ENCODE measurements around the gene MED31. TPM values are rescaled to one million over a fixed set of nuclear protein-coding genes. Genes with fewer than 3 reads are reported as not detected.
"Not testable (repeated sequence)": the region's sequence is repeated elsewhere in the genome, so short reads cannot be mapped to it uniquely, and the experiment has no call there.

Gene MED31
- total RNA-seq, 5 donors from 2014 or later (not counting 1 experiment from before 2014, with no cell fraction given), result 18.9 to 26.3 (median 22.1) TPM

- WGBS (ENCODE audit: insufficient coverage), result 83% methylated on average over 2 of the region's 2 CpGs
- POLR2A ChIA-PET, result interaction anchor here in 1 of 2 donors (0.6 kb wide), 1 partner anchor 1223 kb away, joined by 5 read pairs; no protein-coding TSS in a partner anchor
- ATAC-seq (replicated peaks in 1 of 4), result no peak
- no peaks in the 10 kb centered on the region for H3K36me3 Mint-ChIP-seq
- DNase-seq, result no peak
- Histone ChIP-seq H3K9me3 (no peaks in the 10 kb centered on the region), H3K4me1 (ENCODE audit: control insufficient read depth in 1 of 2, extremely low read depth in 1 of 2, insufficient read depth in 2 of 2, low read length in 2 of 2) (no peaks in the 10 kb centered on the region), H3K36me3 (ENCODE audit: control insufficient read depth in 2 of 2, extremely low read depth in 1 of 2, insufficient read depth in 1 of 2, low read length in 1 of 2) (no peaks in the 10 kb centered on the region), H3K27ac (ENCODE audit: low read length) (no peak overlapping the region), H3K4me3 (ENCODE audit: control insufficient read depth in 1 of 2, extremely low read depth in 1 of 2, low read length in 1 of 2) (no peak overlapping the region), H3K27me3 (replicated peaks in 1 of 2; ENCODE audit: control insufficient read depth in 2 of 2, extremely low read depth in 1 of 2, insufficient read depth in 2 of 2, low read length in 1 of 2) (peaks cover 0 to 32% of the 10 kb centered on the region in 2 experiments)
- H3K4me1 Mint-ChIP-seq, result no peaks in the 10 kb centered on the region
- H3K4me3 Mint-ChIP-seq, result no peak overlapping the region
- peaks cover 24 to 47% of the 10 kb centered on the region in 2 donors for H3K27me3 Mint-ChIP-seq
- CTCF ChIA-PET, result no interaction called here
- no peaks in the 10 kb centered on the region for H3K9me3 Mint-ChIP-seq
- H3K27ac Mint-ChIP-seq, result no peak overlapping the region
These were observed 43.6 kb upstream of the MED31 start for GRCh38 chr17:6695051-6695450.

GRCh38 chr17:6691958-6692357 is 40.6 kb upstream of the MED31 start:
- H3K36me3 ChIP-seq (ENCODE audit: control insufficient read depth in 2 of 2, extremely low read depth in 1 of 2, insufficient read depth in 1 of 2, low read length in 1 of 2); H3K27ac Mint-ChIP-seq; POLR2A ChIA-PET; H3K4me3 ChIP-seq (ENCODE audit: control insufficient read depth in 1 of 2, extremely low read depth in 1 of 2, low read length in 1 of 2); H3K9me3 Mint-ChIP-seq; H3K36me3 Mint-ChIP-seq; H3K4me1 Mint-ChIP-seq; ATAC-seq (replicated peaks in 1 of 4); H3K4me1 ChIP-seq (ENCODE audit: control insufficient read depth in 1 of 2, extremely low read depth in 1 of 2, insufficient read depth in 2 of 2, low read length in 2 of 2); DNase-seq; H3K27ac ChIP-seq (ENCODE audit: low read length); H3K4me3 Mint-ChIP-seq; H3K9me3 ChIP-seq; CTCF ChIA-PET: not testable (repeated sequence)
- peaks cover 0 to 28% of the 10 kb centered on the region in 2 experiments for H3K27me3 ChIP-seq (replicated peaks in 1 of 2; ENCODE audit: control insufficient read depth in 2 of 2, extremely low read depth in 1 of 2, insufficient read depth in 2 of 2, low read length in 1 of 2)
- WGBS (ENCODE audit: insufficient coverage), result 54% methylated on average over 5 of the region's 6 CpGs
- peaks cover 33 to 61% of the 10 kb centered on the region in 2 donors for H3K27me3 Mint-ChIP-seq

GRCh38 chr17:6691546-6691945 is 40.1 kb upstream of the MED31 start:
- H3K9me3 Mint-ChIP-seq, result no peaks in the 10 kb centered on the region
- DNase-seq, result no peak
- no peak overlapping the region for H3K4me3 Mint-ChIP-seq
- 92% methylated on average over 1 of the region's 3 CpGs for WGBS (ENCODE audit: insufficient coverage)
- Histone ChIP-seq H3K4me3 (ENCODE audit: control insufficient read depth in 1 of 2, extremely low read depth in 1 of 2, low read length in 1 of 2) (no peak overlapping the region), H3K27me3 (replicated peaks in 1 of 2; ENCODE audit: control insufficient read depth in 2 of 2, extremely low read depth in 1 of 2, insufficient read depth in 2 of 2, low read length in 1 of 2) (peaks cover 0 to 28% of the 10 kb centered on the region in 2 experiments), H3K36me3 (ENCODE audit: control insufficient read depth in 2 of 2, extremely low read depth in 1 of 2, insufficient read depth in 1 of 2, low read length in 1 of 2) (no peaks in the 10 kb centered on the region), H3K27ac (ENCODE audit: low read length) (no peak overlapping the region), H3K9me3 (no peaks in the 10 kb centered on the region), H3K4me1 (ENCODE audit: control insufficient read depth in 1 of 2, extremely low read depth in 1 of 2, insufficient read depth in 2 of 2, low read length in 2 of 2) (no peaks in the 10 kb centered on the region)
- no peak for ATAC-seq (replicated peaks in 1 of 4)
- POLR2A ChIA-PET, result interaction anchor here in 1 of 2 donors (0.5 kb wide), 1 partner anchor 32 kb away, joined by 12 read pairs; no protein-coding TSS in a partner anchor
- H3K27ac Mint-ChIP-seq, result no peak overlapping the region
- CTCF ChIA-PET, result no interaction called here
- H3K27me3 Mint-ChIP-seq, result peaks cover 33 to 64% of the 10 kb centered on the region in 2 donors
- H3K4me1 Mint-ChIP-seq, result no peaks in the 10 kb centered on the region
- no peaks in the 10 kb centered on the region for H3K36me3 Mint-ChIP-seq

- no peaks in the 10 kb centered on the region for H3K9me3 Mint-ChIP-seq
- no peaks in the 10 kb centered on the region for H3K36me3 Mint-ChIP-seq
- H3K27ac Mint-ChIP-seq, result no peak overlapping the region
- ChIA-PET POLR2A (no interaction called here), CTCF (no interaction called here)
- H3K4me1 Mint-ChIP-seq, result no peaks in the 10 kb centered on the region
- H3K4me1 ChIP-seq (ENCODE audit: control insufficient read depth in 1 of 2, extremely low read depth in 1 of 2, insufficient read depth in 2 of 2, low read length in 2 of 2), result no peaks in the 10 kb centered on the region
- H3K27me3 ChIP-seq (replicated peaks in 1 of 2; ENCODE audit: control insufficient read depth in 2 of 2, extremely low read depth in 1 of 2, insufficient read depth in 2 of 2, low read length in 1 of 2), result peaks cover 0 to 29% of the 10 kb centered on the region in 2 experiments
- no peaks in the 10 kb centered on the region for H3K9me3 ChIP-seq
- no peak overlapping the region for H3K4me3 Mint-ChIP-seq
- H3K36me3 ChIP-seq (ENCODE audit: control insufficient read depth in 2 of 2, extremely low read depth in 1 of 2, insufficient read depth in 1 of 2, low read length in 1 of 2), result no peaks in the 10 kb centered on the region
- WGBS (ENCODE audit: insufficient coverage), result 74% methylated on average over 10 of the region's 11 CpGs
- DNase-seq, result no peak
- no peak overlapping the region for H3K27ac ChIP-seq (ENCODE audit: low read length)
- H3K4me3 ChIP-seq (ENCODE audit: control insufficient read depth in 1 of 2, extremely low read depth in 1 of 2, low read length in 1 of 2), result no peak overlapping the region
- peaks cover 31 to 64% of the 10 kb centered on the region in 2 donors for H3K27me3 Mint-ChIP-seq
- no peak for ATAC-seq (replicated peaks in 1 of 4)
These were observed 39.2 kb upstream of the MED31 start for GRCh38 chr17:6690641-6691040.

GRCh38 chr17:6688944-6689343 is 37.5 kb upstream of the MED31 start:
- H3K4me3 Mint-ChIP-seq, result no peak overlapping the region
- no peaks in the 10 kb centered on the region for H3K36me3 Mint-ChIP-seq
- no peak overlapping the region for H3K27ac Mint-ChIP-seq
- H3K9me3 Mint-ChIP-seq, result no peaks in the 10 kb centered on the region
- H3K27me3 ChIP-seq (replicated peaks in 1 of 2; ENCODE audit: control insufficient read depth in 2 of 2, extremely low read depth in 1 of 2, insufficient read depth in 2 of 2, low read length in 1 of 2), result peaks cover 0 to 37% of the 10 kb centered on the region in 2 experiments
- H3K27me3 Mint-ChIP-seq, result peaks cover 24 to 63% of the 10 kb centered on the region in 2 donors
- H3K4me1 ChIP-seq (ENCODE audit: control insufficient read depth in 1 of 2, extremely low read depth in 1 of 2, insufficient read depth in 2 of 2, low read length in 2 of 2), result no peaks in the 10 kb centered on the region
- no peaks in the 10 kb centered on the region for H3K4me1 Mint-ChIP-seq
- POLR2A ChIA-PET, result no interaction called here
- H3K27ac ChIP-seq (ENCODE audit: low read length), result no peak overlapping the region
- ATAC-seq (replicated peaks in 1 of 4), result no peak
- 87% methylated on average over 8 of the region's 9 CpGs for WGBS (ENCODE audit: insufficient coverage)
- CTCF ChIA-PET, result no interaction called here
- H3K36me3 ChIP-seq (ENCODE audit: control insufficient read depth in 2 of 2, extremely low read depth in 1 of 2, insufficient read depth in 1 of 2, low read length in 1 of 2), result no peaks in the 10 kb centered on the region
- no peak overlapping the region for H3K4me3 ChIP-seq (ENCODE audit: control insufficient read depth in 1 of 2, extremely low read depth in 1 of 2, low read length in 1 of 2)
- H3K9me3 ChIP-seq, result no peaks in the 10 kb centered on the region
- no peak for DNase-seq

GRCh38 chr17:6686026-6686425 is 34.6 kb upstream of the MED31 start:
- H3K27me3 ChIP-seq (replicated peaks in 1 of 2; ENCODE audit: control insufficient read depth in 2 of 2, extremely low read depth in 1 of 2, insufficient read depth in 2 of 2, low read length in 1 of 2), result peaks cover 0 to 38% of the 10 kb centered on the region in 2 experiments
- no peaks in the 10 kb centered on the region for H3K4me1 ChIP-seq (ENCODE audit: control insufficient read depth in 1 of 2, extremely low read depth in 1 of 2, insufficient read depth in 2 of 2, low read length in 2 of 2)
- no peaks in the 10 kb centered on the region for H3K4me1 Mint-ChIP-seq
- DNase-seq (no peak), ATAC-seq (replicated peaks in 1 of 4) (no peak)
- H3K36me3 ChIP-seq (ENCODE audit: control insufficient read depth in 2 of 2, extremely low read depth in 1 of 2, insufficient read depth in 1 of 2, low read length in 1 of 2), result no peaks in the 10 kb centered on the region
- no peaks in the 10 kb centered on the region for H3K9me3 ChIP-seq
- no peak overlapping the region for H3K4me3 Mint-ChIP-seq
- no peak overlapping the region for H3K27ac ChIP-seq (ENCODE audit: low read length)
- no peak overlapping the region for H3K4me3 ChIP-seq (ENCODE audit: control insufficient read depth in 1 of 2, extremely low read depth in 1 of 2, low read length in 1 of 2)
- peaks cover 27 to 53% of the 10 kb centered on the region in 2 donors for H3K27me3 Mint-ChIP-seq
- H3K36me3 Mint-ChIP-seq, result no peaks in the 10 kb centered on the region
- WGBS (ENCODE audit: insufficient coverage), result 95% methylated on average over 2 of the region's 4 CpGs
- POLR2A ChIA-PET, result no interaction called here
- no peaks in the 10 kb centered on the region for H3K9me3 Mint-ChIP-seq
- CTCF ChIA-PET, result no interaction called here
- no peak overlapping the region for H3K27ac Mint-ChIP-seq

All from T-cell (primary cell).